ENCODE measurements around the gene OPCML. TPM values are rescaled to one million over a fixed set of nuclear protein-coding genes. Genes with fewer than 3 reads are reported as not detected.

Gene OPCML
- total and polyA plus RNA-seq, 2 donors (not counting 1 experiment from before 2014, with no cell fraction given): not detected

GRCh38 chr11:133021553-133021952, 510.7 kb downstream of the OPCML start:
- Mint-ChIP-seq H3K4me1 (no peaks in the 10 kb centered on the region), H3K27me3 (no peaks in the 10 kb centered on the region), H3K4me3 (no peak overlapping the region), H3K27ac (no peak overlapping the region), H3K9me3 (ENCODE audit: insufficient read depth) (peaks cover 3% of the 10 kb centered on the region)
- Histone ChIP-seq H3K36me3 (replicated peaks in 1 of 2; ENCODE audit: control extremely low read depth in 1 of 2, control insufficient read depth in 1 of 2, extremely low read depth in 1 of 2, insufficient read depth in 2 of 2, low read length in 1 of 2) (no peaks in the 10 kb centered on the region), H3K9ac (ENCODE audit: low read length) (no peak overlapping the region), H3K27ac (ENCODE audit: low read length in 2 of 2) (no peak overlapping the region), H2AFZ (ENCODE audit: insufficient read depth, low read depth, low read length, poor library complexity, severe bottlenecking) (no peak overlapping the region), H3K9me3 (ENCODE audit: control extremely low read depth in 1 of 3, control insufficient read depth in 2 of 3, insufficient read depth in 1 of 3, low read length in 2 of 3) (peaks cover 0 to 12% (median 0%) of the 10 kb centered on the region in 3 donors), H3K4me3 (ENCODE audit: control extremely low read depth in 1 of 5, extremely low read depth in 1 of 5, insufficient read depth in 1 of 5, low read depth in 2 of 5, low read length in 4 of 5) (no peak overlapping the region), H3K4me2 (replicated peaks; ENCODE audit: low read depth, low read length, poor library complexity, severe bottlenecking) (no peak overlapping the region), H4K20me1 (ENCODE audit: control insufficient read depth, insufficient read depth, low read length, poor library complexity, severe bottlenecking) (no peaks in the 10 kb centered on the region), H3K79me2 (ENCODE audit: control insufficient read depth, insufficient read depth, low read length) (no peaks in the 10 kb centered on the region), H3K4me1 (ENCODE audit: control insufficient read depth in 2 of 2, insufficient read depth in 2 of 2, low read length in 2 of 2) (no peaks in the 10 kb centered on the region), H3K27me3 (replicated peaks in 1 of 4; ENCODE audit: control extremely low read depth in 1 of 4, control insufficient read depth in 3 of 4, insufficient read depth in 4 of 4, low read length in 3 of 4) (no peaks in the 10 kb centered on the region)
- intact Hi-C loops (cut with micrococcal nuclease): no loop called here
- TF ChIP-seq, protein P1, sequence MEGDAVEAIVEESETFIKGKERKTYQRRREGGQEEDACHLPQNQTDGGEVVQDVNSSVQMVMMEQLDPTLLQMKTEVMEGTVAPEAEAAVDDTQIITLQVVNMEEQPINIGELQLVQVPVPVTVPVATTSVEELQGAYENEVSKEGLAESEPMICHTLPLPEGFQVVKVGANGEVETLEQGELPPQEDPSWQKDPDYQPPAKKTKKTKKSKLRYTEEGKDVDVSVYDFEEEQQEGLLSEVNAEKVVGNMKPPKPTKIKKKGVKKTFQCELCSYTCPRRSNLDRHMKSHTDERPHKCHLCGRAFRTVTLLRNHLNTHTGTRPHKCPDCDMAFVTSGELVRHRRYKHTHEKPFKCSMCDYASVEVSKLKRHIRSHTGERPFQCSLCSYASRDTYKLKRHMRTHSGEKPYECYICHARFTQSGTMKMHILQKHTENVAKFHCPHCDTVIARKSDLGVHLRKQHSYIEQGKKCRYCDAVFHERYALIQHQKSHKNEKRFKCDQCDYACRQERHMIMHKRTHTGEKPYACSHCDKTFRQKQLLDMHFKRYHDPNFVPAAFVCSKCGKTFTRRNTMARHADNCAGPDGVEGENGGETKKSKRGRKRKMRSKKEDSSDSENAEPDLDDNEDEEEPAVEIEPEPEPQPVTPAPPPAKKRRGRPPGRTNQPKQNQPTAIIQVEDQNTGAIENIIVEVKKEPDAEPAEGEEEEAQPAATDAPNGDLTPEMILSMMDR (IDR thresholded peaks at IDR 0.05): no peak
- no peak for TF ChIP-seq EZH2 (IDR thresholded peaks at IDR 0.05; ENCODE audit: borderline replicate concordance, insufficient read depth, low read depth, low read length, poor library complexity, severe bottlenecking)
- 53% methylated on average over 5 of the region's 7 CpGs for WGBS (ENCODE audit: insufficient coverage)
- DNase-seq (no peak), ATAC-seq (ENCODE audit: low read depth) (no peak)
- ChIA-PET POLR2A (no interaction called here), CTCF (no interaction called here)

- POLR2A ChIA-PET: no interaction called here
- Mint-ChIP-seq H3K4me3 (no peak overlapping the region), H3K27ac (no peak overlapping the region), H3K27me3 (no peaks in the 10 kb centered on the region), H3K9me3 (ENCODE audit: insufficient read depth) (peaks cover 3% of the 10 kb centered on the region), H3K4me1 (no peaks in the 10 kb centered on the region)
- Histone ChIP-seq H4K20me1 (ENCODE audit: control insufficient read depth, insufficient read depth, low read length, poor library complexity, severe bottlenecking) (no peaks in the 10 kb centered on the region), H3K9ac (ENCODE audit: low read length) (no peak overlapping the region), H3K4me3 (ENCODE audit: control extremely low read depth in 1 of 5, extremely low read depth in 1 of 5, insufficient read depth in 1 of 5, low read depth in 2 of 5, low read length in 4 of 5) (no peak overlapping the region), H2AFZ (ENCODE audit: insufficient read depth, low read depth, low read length, poor library complexity, severe bottlenecking) (no peak overlapping the region), H3K4me2 (replicated peaks; ENCODE audit: low read depth, low read length, poor library complexity, severe bottlenecking) (no peak overlapping the region), H3K79me2 (ENCODE audit: control insufficient read depth, insufficient read depth, low read length) (no peaks in the 10 kb centered on the region), H3K27ac (ENCODE audit: low read length in 2 of 2) (no peak overlapping the region), H3K4me1 (ENCODE audit: control insufficient read depth in 2 of 2, insufficient read depth in 2 of 2, low read length in 2 of 2) (no peaks in the 10 kb centered on the region), H3K36me3 (replicated peaks in 1 of 2; ENCODE audit: control extremely low read depth in 1 of 2, control insufficient read depth in 1 of 2, extremely low read depth in 1 of 2, insufficient read depth in 2 of 2, low read length in 1 of 2) (no peaks in the 10 kb centered on the region), H3K27me3 (replicated peaks in 1 of 4; ENCODE audit: control extremely low read depth in 1 of 4, control insufficient read depth in 3 of 4, insufficient read depth in 4 of 4, low read length in 3 of 4) (no peaks in the 10 kb centered on the region), H3K9me3 (ENCODE audit: control extremely low read depth in 1 of 3, control insufficient read depth in 2 of 3, insufficient read depth in 1 of 3, low read length in 2 of 3) (peaks cover 0 to 12% (median 0%) of the 10 kb centered on the region in 3 donors)
- no CpG with 5 or more reads among the region's 1 CpG for WGBS (ENCODE audit: insufficient coverage)
- no peak for DNase-seq
- TF ChIP-seq, protein P1 (IDR thresholded peaks at IDR 0.05): no peak
- TF ChIP-seq EZH2 (IDR thresholded peaks at IDR 0.05; ENCODE audit: borderline replicate concordance, insufficient read depth, low read depth, low read length, poor library complexity, severe bottlenecking): no peak
- ATAC-seq (ENCODE audit: low read depth): no peak
- CTCF ChIA-PET: no interaction called here
- intact Hi-C loops (cut with micrococcal nuclease): no loop called here
Observed at GRCh38 chr11:133020372-133020714, 512.0 kb downstream of the OPCML start.
